ENCODE data around the gene PHACTR1.

GRCh38 chr6:12709556-12710232 is 6.9 kb upstream of the PHACTR1 start:
- TF ChIP-seq POLR2AphosphoS5 (IDR thresholded peaks at IDR 0.05; ENCODE audit: low read depth, low read length): no peak
- no peak for TF ChIP-seq CTCF (IDR thresholded peaks at IDR 0.05)
- no peak for TF ChIP-seq FOXM1 (IDR thresholded peaks at IDR 0.05; ENCODE audit: low read depth)
- no peak for TF ChIP-seq FOXJ3 (CRISPR knock-in tag; IDR thresholded peaks at IDR 0.05)
- TF ChIP-seq YY1 (IDR thresholded peaks at IDR 0.05; ENCODE audit: low read depth): no peak
- TF ChIP-seq MAX (IDR thresholded peaks at IDR 0.05; ENCODE audit: low read depth): no peak
- no peak for TF ChIP-seq NRF1 (IDR thresholded peaks at IDR 0.05; ENCODE audit: low read depth, low read length)
- no peak for TF ChIP-seq PBX3 (IDR thresholded peaks at IDR 0.05)
- TF ChIP-seq RXRA (IDR thresholded peaks at IDR 0.05; ENCODE audit: borderline replicate concordance, low read depth): no peak

Measured in SK-N-SH (cell line).